Central memory CD8-positive, alpha-beta T cell (primary cell): ENCODE results near the gene CDH23.

Experiments
- ATAC-seq: fragments of 150-1000 bp; cut with Tn5 transposase; replicated peaks from 2 replicates; pipeline ENCODE4 v1.10.0; 2022; ENCODE audit warnings: mild to moderate bottlenecking, moderate FRiP score, moderate number of reproducible peaks; ENCODE audit not compliant: poor library complexity, severe bottlenecking; ENCODE audit errors: extremely low read depth
- DNase-seq, 2 donors: peaks; one replicate each; pipeline ENCODE4 v3.0.0; 2021; ENCODE audit warnings: low spot score in 2 of 2
- H3K27ac Mint-ChIP-seq: one replicate; pipeline ENCODE4 v1.8.0; 2022; ENCODE audit warnings: low read depth, mild to moderate bottlenecking, moderate library complexity, mixed read lengths
- H3K27me3 Mint-ChIP-seq: one replicate; pipeline ENCODE4 v1.8.0; 2022; ENCODE audit warnings: mixed read lengths
- H3K36me3 Mint-ChIP-seq: one replicate; pipeline ENCODE4 v1.8.0; 2022; ENCODE audit warnings: mild to moderate bottlenecking, moderate library complexity, mixed read lengths; ENCODE audit not compliant: insufficient read depth
- H3K4me1 Mint-ChIP-seq: one replicate; pipeline ENCODE4 v1.8.0; 2022; ENCODE audit warnings: mixed read lengths
- H3K4me3 Mint-ChIP-seq: one replicate; pipeline ENCODE4 v1.8.0; 2022; ENCODE audit warnings: mild to moderate bottlenecking, moderate library complexity, mixed read lengths
- H3K9me3 Mint-ChIP-seq: one replicate; pipeline ENCODE4 v1.8.0; 2022; ENCODE audit warnings: mixed read lengths

CDH23 gene

DNA sequence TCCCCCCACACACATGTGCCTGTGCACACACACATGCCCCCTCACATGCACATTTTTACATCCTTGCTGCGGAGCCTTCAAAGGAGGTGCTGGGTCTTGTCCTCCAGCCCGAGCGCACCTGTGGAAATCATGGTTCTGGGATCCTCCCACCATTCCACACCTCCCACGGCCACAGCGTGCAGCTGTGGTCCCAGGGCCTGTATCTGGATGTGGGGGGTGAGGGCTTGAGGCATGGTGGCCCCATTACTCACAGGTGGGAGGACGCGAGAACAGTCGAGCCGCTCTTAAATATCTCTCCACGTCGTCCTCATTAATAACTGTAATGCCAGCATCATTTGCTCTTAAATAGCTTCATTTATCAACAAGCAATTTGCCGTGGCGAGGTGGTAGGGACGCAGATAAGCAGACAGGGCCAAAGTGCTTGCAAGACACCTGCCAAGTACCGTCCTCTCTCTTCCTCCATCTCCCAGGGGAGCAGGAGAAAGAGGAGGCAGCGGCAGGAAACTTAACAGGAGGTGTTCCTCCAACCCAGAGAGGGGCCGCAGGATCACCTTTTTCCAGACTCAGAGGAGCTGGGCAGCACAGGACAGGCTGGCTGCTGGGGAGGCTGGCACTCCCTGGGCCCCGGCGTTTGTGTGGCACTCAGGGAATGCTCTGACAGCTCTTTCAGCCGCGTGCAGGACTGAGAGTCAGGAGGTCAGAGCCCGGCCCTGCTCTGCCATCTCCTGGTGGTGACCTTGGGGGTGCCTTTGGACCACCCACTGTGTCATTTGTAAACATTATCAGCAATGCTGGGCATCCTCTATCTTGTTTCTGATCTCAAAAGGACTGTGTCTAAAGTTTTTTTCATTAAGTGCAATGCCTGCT lies 87.4 kb downstream of the CDH23 start:
- Mint-ChIP-seq H3K36me3 (no peaks in the 10 kb centered on the region), H3K4me3 (no peak overlapping the region), H3K27me3 (peaks cover 19% of the 10 kb centered on the region), H3K4me1 (no peaks in the 10 kb centered on the region), H3K9me3 (peaks cover 3% of the 10 kb centered on the region), H3K27ac (no peak overlapping the region)
- ATAC-seq, result no peak
- no peak for DNase-seq

DNA sequence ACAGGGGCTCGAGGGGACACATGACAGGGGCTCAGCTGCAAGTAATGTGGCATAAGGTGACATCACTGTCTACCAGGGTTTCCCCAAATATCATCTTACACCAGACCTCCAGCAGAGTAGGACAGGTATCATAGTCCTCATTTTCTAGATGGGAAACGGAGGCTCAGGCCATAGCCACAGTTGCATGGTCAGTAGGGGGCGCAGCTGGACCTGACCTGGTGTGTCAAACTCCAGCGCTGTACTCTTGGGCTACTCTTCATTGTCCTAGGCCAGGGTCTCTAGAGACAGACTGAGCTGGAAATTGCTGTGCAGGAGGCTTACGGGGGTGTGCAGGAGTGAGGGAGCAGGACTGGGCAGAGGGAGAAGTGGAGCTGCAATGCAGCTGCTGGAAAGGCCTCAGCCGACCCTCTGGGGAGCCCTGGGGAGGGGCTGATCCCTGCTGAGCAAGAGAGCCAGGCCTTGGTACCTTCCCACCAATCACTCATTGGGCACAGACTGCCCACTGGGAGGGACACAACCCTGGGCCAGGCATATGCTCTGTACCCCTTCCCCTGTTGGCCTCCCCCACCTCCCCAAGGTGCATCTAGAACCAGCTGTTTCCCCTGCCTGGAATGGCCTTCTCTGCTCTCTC lies 89.9 kb downstream of the CDH23 start:
- no peaks in the 10 kb centered on the region for H3K36me3 Mint-ChIP-seq
- peaks cover 7% of the 10 kb centered on the region for H3K27me3 Mint-ChIP-seq
- H3K4me1 Mint-ChIP-seq, result no peaks in the 10 kb centered on the region
- DNase-seq, result no peak
- H3K27ac Mint-ChIP-seq, result no peak overlapping the region
- no peak for ATAC-seq
- H3K4me3 Mint-ChIP-seq, result no peak overlapping the region
- peaks cover 8% of the 10 kb centered on the region for H3K9me3 Mint-ChIP-seq

DNA sequence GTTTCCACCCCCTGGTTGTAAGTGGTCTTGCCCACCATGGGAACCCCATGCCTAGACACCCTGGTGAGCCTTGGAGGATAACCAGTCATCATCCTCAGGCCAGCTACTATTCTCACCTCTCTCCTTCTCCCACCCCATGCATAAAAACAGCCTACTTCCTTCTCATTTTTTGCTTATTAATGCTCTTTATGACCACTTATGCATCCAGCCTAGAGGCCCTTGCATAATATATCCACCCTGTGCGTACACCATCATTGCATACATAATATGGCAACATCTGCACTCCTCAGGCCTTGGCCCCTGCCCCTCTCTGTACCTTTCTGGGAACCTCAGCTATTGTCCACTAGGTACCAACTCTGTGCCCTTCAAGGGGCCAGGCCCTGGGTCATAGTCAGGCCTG lies 91.0 kb downstream of the CDH23 start:
- ATAC-seq, result no peak
- H3K27ac Mint-ChIP-seq, result no peak overlapping the region
- no peak for DNase-seq
- H3K9me3 Mint-ChIP-seq, result peaks cover 8% of the 10 kb centered on the region
- no peak overlapping the region for H3K4me3 Mint-ChIP-seq
- H3K4me1 Mint-ChIP-seq, result no peaks in the 10 kb centered on the region
- no peaks in the 10 kb centered on the region for H3K36me3 Mint-ChIP-seq
- H3K27me3 Mint-ChIP-seq, result peaks cover 10% of the 10 kb centered on the region

DNA sequence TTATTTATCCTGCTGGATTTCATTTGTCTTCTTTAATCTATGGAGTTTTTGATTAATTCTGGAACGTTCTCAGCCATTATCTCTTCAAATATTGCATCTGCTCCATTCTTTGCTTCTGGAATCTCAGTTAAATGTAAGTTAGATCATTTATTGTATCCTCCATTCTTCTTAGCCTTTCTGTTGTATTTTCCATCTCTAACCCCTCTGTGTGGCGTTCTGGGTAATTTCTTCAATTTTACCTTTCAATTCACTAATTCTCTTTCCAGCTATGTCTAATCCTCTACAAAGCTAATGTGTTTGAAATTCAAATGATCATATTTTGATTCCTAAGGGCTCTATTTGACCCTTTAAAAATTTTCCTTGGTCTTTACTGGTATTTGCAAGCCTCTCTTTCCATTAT lies 92.4 kb downstream of the CDH23 start:
- Mint-ChIP-seq H3K36me3 (no peaks in the 10 kb centered on the region), H3K27ac (no peak overlapping the region), H3K9me3 (peaks cover 8% of the 10 kb centered on the region), H3K27me3 (peaks cover 14% of the 10 kb centered on the region), H3K4me1 (no peaks in the 10 kb centered on the region), H3K4me3 (no peak overlapping the region)
- DNase-seq, result no peak
- ATAC-seq, result no peak

DNA sequence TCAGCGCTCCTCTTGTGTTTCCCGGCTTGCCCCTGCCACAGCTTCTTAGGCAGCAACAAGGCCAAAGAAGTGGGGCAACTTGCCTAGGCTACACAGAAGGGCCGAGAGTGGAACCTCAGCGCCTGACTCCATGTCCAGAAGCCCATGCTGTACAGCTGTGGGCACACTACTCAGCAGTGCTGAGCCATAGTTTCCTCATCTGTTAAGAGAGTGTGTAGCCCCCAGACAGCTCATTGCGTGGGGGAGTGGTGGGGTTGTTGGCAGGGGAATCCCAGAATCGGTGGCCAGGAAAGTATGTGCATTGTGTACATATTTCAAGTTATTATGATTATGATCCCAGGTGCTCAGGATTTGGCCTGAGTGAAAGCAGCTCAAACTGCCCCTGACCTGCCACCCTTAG lies 96.2 kb downstream of the CDH23 start:
- ATAC-seq, result no peak

DNA sequence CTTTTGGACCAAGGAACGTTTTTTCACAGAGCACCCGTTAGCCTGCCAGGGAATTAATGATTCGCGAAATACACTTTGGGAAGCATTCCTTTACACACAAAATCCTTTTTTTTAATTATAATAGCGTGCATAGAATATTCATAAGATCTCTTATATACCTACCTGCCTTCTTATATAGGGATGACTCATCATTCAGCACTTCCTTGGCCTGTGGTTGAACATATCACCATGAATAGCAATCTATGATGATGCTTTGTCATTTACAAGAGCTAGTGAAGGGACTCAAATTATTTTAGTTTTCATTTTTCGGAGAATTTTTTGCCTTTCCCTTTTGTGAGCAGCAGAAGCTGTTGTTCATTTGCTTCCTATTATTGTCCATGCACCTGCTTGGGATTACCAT lies 97.0 kb downstream of the CDH23 start:
- ATAC-seq, result no peak

More for the DNA sequence above, 96.2 kb downstream of the CDH23 start:
- Mint-ChIP-seq H3K4me1 (no peaks in the 10 kb centered on the region), H3K9me3 (peaks cover 8% of the 10 kb centered on the region), H3K27ac (no peak overlapping the region), H3K27me3 (peaks cover 20% of the 10 kb centered on the region), H3K36me3 (no peaks in the 10 kb centered on the region), H3K4me3 (no peak overlapping the region)
- no peak for DNase-seq

DNA sequence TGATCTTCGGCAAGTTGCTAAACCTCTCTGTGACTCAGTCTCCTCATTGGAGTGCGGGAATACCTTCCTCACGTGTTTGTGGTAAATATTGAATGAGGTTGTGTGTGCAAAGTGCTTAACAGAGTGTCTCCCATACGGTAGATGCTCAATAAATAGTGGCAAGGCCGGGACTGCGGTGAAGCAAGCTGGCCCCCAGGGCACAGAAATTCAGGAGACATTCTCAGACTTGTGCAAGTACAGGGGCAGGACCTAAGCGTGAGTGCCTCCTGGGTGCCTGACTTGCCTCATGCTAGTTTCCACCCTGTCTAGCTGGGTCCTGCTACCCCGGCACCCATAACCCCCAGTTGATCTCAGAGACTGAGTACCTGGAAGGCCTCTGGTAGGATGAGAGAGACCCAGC lies 97.8 kb downstream of the CDH23 start:
- Mint-ChIP-seq H3K4me1 (no peaks in the 10 kb centered on the region), H3K27ac (no peak overlapping the region), H3K27me3 (peaks cover 35% of the 10 kb centered on the region), H3K9me3 (peaks cover 2% of the 10 kb centered on the region), H3K36me3 (no peaks in the 10 kb centered on the region), H3K4me3 (no peak overlapping the region)
- ATAC-seq, result no peak
- no peak for DNase-seq

More for the DNA sequence above, 97.0 kb downstream of the CDH23 start:
- H3K9me3 Mint-ChIP-seq, result peaks cover 8% of the 10 kb centered on the region
- H3K4me3 Mint-ChIP-seq, result no peak overlapping the region
- no peak overlapping the region for H3K27ac Mint-ChIP-seq
- H3K36me3 Mint-ChIP-seq, result no peaks in the 10 kb centered on the region
- peaks cover 28% of the 10 kb centered on the region for H3K27me3 Mint-ChIP-seq
- DNase-seq, result no peak
- H3K4me1 Mint-ChIP-seq, result no peaks in the 10 kb centered on the region

DNA sequence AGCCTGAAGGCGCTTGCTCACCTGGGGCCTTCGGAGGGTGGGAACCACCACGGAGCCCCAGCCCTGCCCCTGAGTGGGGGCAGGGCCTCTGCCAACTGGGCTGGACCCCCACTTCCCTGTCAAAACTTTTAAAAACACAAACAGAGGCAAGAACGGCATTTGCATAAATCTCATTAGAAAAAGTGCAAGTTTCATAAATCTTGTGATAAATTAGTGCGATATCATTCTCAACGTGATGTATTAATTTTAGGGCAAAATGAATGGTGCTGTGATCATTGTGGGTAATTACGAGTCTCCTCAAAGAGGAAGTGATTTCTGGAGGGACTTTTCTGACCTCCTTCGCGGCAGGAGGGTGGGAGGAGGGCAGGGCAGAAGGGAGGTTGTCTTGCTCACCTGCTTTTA lies 98.3 kb downstream of the CDH23 start:
- Mint-ChIP-seq H3K4me3 (no peak overlapping the region), H3K27ac (no peak overlapping the region), H3K36me3 (no peaks in the 10 kb centered on the region), H3K27me3 (peaks cover 35% of the 10 kb centered on the region), H3K9me3 (no peaks in the 10 kb centered on the region), H3K4me1 (no peaks in the 10 kb centered on the region)
- DNase-seq, result no peak
- no peak for ATAC-seq

DNA sequence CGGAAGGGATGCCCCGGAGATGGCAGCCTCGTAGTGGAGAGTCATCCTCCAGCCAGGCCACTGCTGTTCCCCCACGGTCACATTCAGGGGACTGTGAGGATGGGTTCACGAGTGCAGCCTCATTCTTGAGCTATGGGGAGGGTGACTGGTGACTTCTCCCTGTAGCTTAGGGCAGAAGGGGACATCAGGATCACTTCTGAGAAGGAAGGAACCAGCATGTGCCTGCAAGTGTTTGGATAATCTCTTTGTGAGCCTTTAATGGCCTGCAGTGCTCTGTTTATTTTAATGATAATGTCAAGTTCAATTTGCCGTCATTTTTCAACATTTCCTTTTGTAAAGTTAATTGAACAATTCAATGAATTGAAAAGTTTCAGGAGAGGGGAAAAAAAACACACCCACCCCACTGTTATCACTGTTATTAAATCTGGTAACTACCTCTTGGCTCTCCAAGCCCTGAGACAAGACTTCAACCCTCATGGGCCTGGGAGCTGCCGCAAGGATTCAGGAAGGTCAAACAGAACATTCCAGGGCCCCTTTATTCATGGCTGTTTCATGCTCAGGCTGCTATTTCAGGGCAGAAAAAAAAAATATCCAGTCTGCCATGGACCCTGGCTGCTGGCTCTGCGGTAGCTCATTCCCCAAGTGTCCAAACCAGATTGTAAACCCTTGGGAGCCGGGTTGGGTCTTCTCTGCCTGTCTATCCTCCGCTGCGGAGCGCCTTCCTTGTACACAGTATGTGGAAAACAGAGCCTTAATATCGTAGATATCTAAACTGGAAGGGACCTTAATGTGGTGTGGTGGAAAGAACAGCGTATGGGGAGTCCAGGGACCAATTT lies 100.4 kb downstream of the CDH23 start:
- Mint-ChIP-seq H3K27me3 (peaks cover 46% of the 10 kb centered on the region), H3K4me3 (no peak overlapping the region), H3K4me1 (no peaks in the 10 kb centered on the region), H3K9me3 (no peaks in the 10 kb centered on the region), H3K36me3 (no peaks in the 10 kb centered on the region), H3K27ac (no peak overlapping the region)
- DNase-seq, result no peak
- ATAC-seq, result no peak

DNA sequence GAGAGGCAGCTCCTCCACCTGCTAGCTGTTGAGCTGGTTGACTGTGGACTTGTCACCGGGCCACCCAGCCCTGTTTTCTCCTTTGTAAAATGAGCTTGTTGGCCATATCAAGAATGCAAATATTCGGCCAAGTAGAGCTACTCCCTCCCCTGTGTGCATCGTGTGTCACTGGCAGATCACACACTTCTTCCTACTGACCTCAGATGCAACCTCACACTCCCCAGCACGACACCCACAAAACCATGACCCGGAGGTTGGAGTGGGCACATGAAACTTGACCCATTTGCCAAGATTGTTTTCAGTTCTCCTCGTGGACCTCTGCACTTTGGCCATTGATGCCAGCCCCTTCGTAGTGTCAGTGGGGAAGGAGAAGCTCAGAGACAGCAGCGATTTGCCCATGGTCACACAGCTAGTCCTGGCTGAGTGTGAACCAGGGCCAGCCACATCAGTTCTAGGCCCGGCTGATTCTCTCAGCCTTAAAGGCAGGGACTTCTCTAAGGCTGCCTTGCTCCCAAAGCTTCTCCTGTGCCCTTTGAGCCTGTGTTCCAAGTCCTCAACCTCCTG lies 101.1 kb downstream of the CDH23 start:
- DNase-seq (no peak), ATAC-seq (no peak)
- Mint-ChIP-seq H3K27ac (no peak overlapping the region), H3K9me3 (no peaks in the 10 kb centered on the region), H3K4me1 (no peaks in the 10 kb centered on the region), H3K36me3 (no peaks in the 10 kb centered on the region), H3K4me3 (no peak overlapping the region), H3K27me3 (peaks cover 41% of the 10 kb centered on the region)

DNA sequence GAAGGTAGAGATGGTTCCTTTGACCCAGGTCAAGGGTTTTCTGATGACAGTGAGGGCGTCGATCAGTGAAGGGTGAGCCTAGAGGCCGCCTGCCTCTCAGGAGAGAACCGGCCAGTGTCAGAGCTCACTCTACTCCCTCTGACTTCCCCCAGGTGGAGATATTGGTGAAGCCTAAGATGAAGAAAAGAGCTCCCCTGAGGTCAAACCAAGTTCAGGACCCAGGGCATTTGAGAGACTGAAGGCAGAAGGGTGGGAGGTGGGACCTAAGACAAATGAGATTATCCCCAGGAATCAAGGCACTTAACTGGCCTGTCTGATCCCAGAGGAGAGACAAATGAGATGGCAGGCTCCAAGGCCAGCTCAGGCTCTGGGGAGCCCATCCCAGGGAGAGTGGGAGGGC lies 104.7 kb downstream of the CDH23 start:
- no peak overlapping the region for H3K27ac Mint-ChIP-seq
- H3K9me3 Mint-ChIP-seq, result no peaks in the 10 kb centered on the region
- DNase-seq, result no peak
- H3K4me1 Mint-ChIP-seq, result no peaks in the 10 kb centered on the region
- no peaks in the 10 kb centered on the region for H3K36me3 Mint-ChIP-seq
- ATAC-seq, result no peak
- no peak overlapping the region for H3K4me3 Mint-ChIP-seq
- peaks cover 42% of the 10 kb centered on the region for H3K27me3 Mint-ChIP-seq

DNA sequence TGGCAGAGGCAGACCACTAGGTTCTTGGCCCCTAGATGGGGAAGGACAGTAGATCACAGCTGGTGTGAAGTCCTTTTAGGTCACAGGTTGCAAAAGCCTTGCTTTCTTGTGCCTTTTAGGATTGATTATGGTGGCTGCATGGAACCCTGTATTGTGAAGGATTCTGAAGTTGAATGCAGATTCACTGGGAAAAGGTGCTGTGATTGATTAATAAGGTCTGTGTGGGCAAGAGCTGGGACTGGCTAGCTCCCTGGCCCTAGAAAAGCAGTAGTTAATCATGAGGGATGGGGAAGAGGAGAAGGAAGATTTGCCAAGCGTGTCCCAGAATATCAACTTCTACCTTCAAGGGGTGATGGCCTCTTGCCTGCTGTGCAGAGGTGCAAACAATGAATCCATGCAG lies 105.5 kb downstream of the CDH23 start:
- Mint-ChIP-seq H3K9me3 (no peaks in the 10 kb centered on the region), H3K4me1 (no peaks in the 10 kb centered on the region), H3K4me3 (no peak overlapping the region), H3K27me3 (peaks cover 44% of the 10 kb centered on the region), H3K27ac (no peak overlapping the region), H3K36me3 (no peaks in the 10 kb centered on the region)
- ATAC-seq (no peak), DNase-seq (no peak)
